Endothelial cell of umbilical vein (primary cell): Measurements from ENCODE around the gene TGFBR2.

Source experiments
- CTCF ChIP-seq, 2 donors: IDR thresholded peaks; 1 replicate in 1 of 2; 2 replicates in 1 of 2; pipeline ENCODE4 v1.5.1; 2011; ENCODE audit warnings: low read length in 2 of 2, mild to moderate bottlenecking in 2 of 2, moderate library complexity in 2 of 2, control low read depth in 1 of 2, inconsistent platforms in 1 of 2, low read depth in 1 of 2; ENCODE audit not compliant: insufficient read depth in 1 of 2; ENCODE audit errors: extremely low read depth in 1 of 2
- EZH2 ChIP-seq: IDR thresholded peaks from 2 replicates; pipeline ENCODE4 v1.6.1; 2012; ENCODE audit warnings: borderline replicate concordance, low read depth, mild to moderate bottlenecking, moderate library complexity, low read length, inconsistent platforms; ENCODE audit not compliant: severe bottlenecking
- FOS ChIP-seq: IDR thresholded peaks from 2 replicates; pipeline ENCODE4 v1.6.1; 2011; ENCODE audit warnings: mild to moderate bottlenecking, low read length, moderate library complexity, borderline replicate concordance; ENCODE audit not compliant: insufficient read depth
- JUN ChIP-seq: IDR thresholded peaks from 2 replicates; pipeline ENCODE4 v1.6.1; 2011; ENCODE audit warnings: borderline replicate concordance, low read depth; ENCODE audit not compliant: insufficient read length, insufficient read depth
- MAX ChIP-seq: IDR thresholded peaks from 2 replicates; pipeline ENCODE4 v1.6.1; 2011; ENCODE audit not compliant: insufficient read depth, insufficient read length
- MYC ChIP-seq: IDR thresholded peaks from one replicate; pipeline ENCODE4 v1.6.1; 2011; ENCODE audit warnings: mild to moderate bottlenecking, low read depth, low read length
- POLR2A ChIP-seq: IDR thresholded peaks from 2 replicates; pipeline ENCODE4 v1.6.1; 2012; ENCODE audit warnings: low read depth, mild to moderate bottlenecking, control low read depth, low read length

- TF ChIP-seq CTCF (IDR thresholded peaks at IDR 0.05; ENCODE audit: extremely low read depth in 1 of 2, insufficient read depth in 1 of 2, low read depth in 1 of 2, low read length in 2 of 2) = no peak
- TF ChIP-seq POLR2A = peak; percentile 68
- TF ChIP-seq MAX = no peak
- no peak for TF ChIP-seq EZH2
- TF ChIP-seq MYC = peak; percentile 13
- TF ChIP-seq JUN = peak; percentile 45
- peak; percentile 30 for TF ChIP-seq FOS
Measured at GRCh38 chr3:30658328-30659052, 52.1 kb downstream of the TGFBR2 start.
